K562 (cell line): ENCODE measurements around the gene GGCT. TPM values are rescaled to one million over a fixed set of nuclear protein-coding genes. Genes with fewer than 3 reads are reported as not detected.

Source experiments
- ATF3 ChIP-seq, 2 experiments: fragments of 450-650 bp in 1 of 2; sonication (generic) in 1 of 2; formaldehyde crosslinking in 1 of 2; IDR thresholded peaks in 1 of 2; conservative IDR thresholded peaks in 1 of 2; 2 replicates each; pipeline versions ENCODE4 v1.6.1 to v1.8.1; 2016 to 2023; ENCODE audit warnings: mild to moderate bottlenecking in 2 of 2, moderate library complexity in 2 of 2, inconsistent platforms in 1 of 2, missing genetic modification reagents in 1 of 2
- ATF7 ChIP-seq: fragments of 450-650 bp; IDR thresholded peaks from 2 replicates; pipeline ENCODE4 v1.7.1; 2014; ENCODE audit warnings: mild to moderate bottlenecking, moderate library complexity
- CEBPB ChIP-seq: fragments of 450-650 bp; IDR thresholded peaks from 2 replicates; pipeline ENCODE4 v1.6.1; 2016; ENCODE audit warnings: missing genetic modification characterization, missing compliant biosample characterization
- DDX20 ChIP-seq: fragments of 450-650 bp; IDR thresholded peaks from 2 replicates; pipeline ENCODE4 v1.6.1; 2016; ENCODE audit warnings: missing genetic modification characterization, low read depth, mild to moderate bottlenecking, missing compliant biosample characterization, moderate library complexity
- DIDO1 ChIP-seq: fragments of 450-650 bp; IDR thresholded peaks from 2 replicates; pipeline ENCODE4 v1.6.1; 2016; ENCODE audit warnings: low read depth, missing biosample characterization, missing genetic modification characterization
- ETV1 ChIP-seq: fragments of 450-650 bp; conservative IDR thresholded peaks from 2 replicates; pipeline ENCODE4 v1.6.1; 2016; ENCODE audit warnings: missing genetic modification characterization, control low read depth, low read depth, missing compliant biosample characterization
- FOXP4 ChIP-seq: sonication (generic); formaldehyde crosslinking; IDR thresholded peaks from 2 replicates; pipeline ENCODE4 v1.8.0; 2022; ENCODE audit warnings: mild to moderate bottlenecking, missing genetic modification reagents, borderline replicate concordance
- HIVEP1 ChIP-seq: fragments of 250-450 bp; sonication (Bioruptor Pico); IDR thresholded peaks from 2 replicates; pipeline ENCODE4 v1.4.0; 2020; ENCODE audit warnings: mild to moderate bottlenecking
- HNRNPUL1 ChIP-seq: fragments of 200-400 bp; formaldehyde crosslinking; IDR thresholded peaks from 2 replicates; pipeline ENCODE4 v1.6.1; 2017; ENCODE audit warnings: low read length
- ILF3 ChIP-seq: fragments of 450-650 bp; IDR thresholded peaks from 2 replicates; pipeline ENCODE4 v1.6.1; 2018; ENCODE audit warnings: antibody characterized with exemption, mild to moderate bottlenecking, moderate library complexity, borderline replicate concordance
- KDM4B ChIP-seq, 2 experiments: fragments of 450-650 bp in 1 of 2; sonication (generic) in 1 of 2; IDR thresholded peaks; 2 replicates each; pipeline ENCODE4 v1.6.1; 2016 to 2017; ENCODE audit warnings: borderline replicate concordance in 2 of 2, antibody characterized with exemption in 1 of 2, low read depth in 1 of 2, mild to moderate bottlenecking in 1 of 2
- RBBP5 ChIP-seq: fragments of 200-600 bp; sonication (generic); IDR thresholded peaks from 2 replicates; pipeline ENCODE4 v1.6.1; 2012; ENCODE audit warnings: borderline replicate concordance, mild to moderate bottlenecking, low read length, control low read depth, inconsistent platforms; ENCODE audit not compliant: insufficient read depth, poor library complexity, severe bottlenecking
- RBM39 ChIP-seq: fragments of 200-400 bp; formaldehyde crosslinking; optimal IDR thresholded peaks from 2 replicates; pipeline ENCODE3; 2018; ENCODE audit warnings: low read depth, low read length
- SMARCE1 ChIP-seq: fragments of 450-650 bp; IDR thresholded peaks from 2 replicates; pipeline ENCODE4 v1.7.1; 2016; ENCODE audit warnings: mild to moderate bottlenecking
- TEAD2 ChIP-seq: fragments of 450-650 bp; IDR thresholded peaks from 2 replicates; pipeline ENCODE4 v1.6.1; 2016; ENCODE audit warnings: missing genetic modification characterization, control low read depth, missing compliant biosample characterization
- THRB ChIP-seq: fragments of 450-650 bp; formaldehyde crosslinking; conservative IDR thresholded peaks from 2 replicates; pipeline ENCODE4 v1.4.0; 2022; ENCODE audit warnings: mild to moderate bottlenecking, missing genetic modification characterization
- ZBTB26 ChIP-seq: fragments of 450-650 bp; formaldehyde crosslinking; IDR thresholded peaks from 2 replicates; pipeline ENCODE4 v1.4.0; 2022; ENCODE audit warnings: missing genetic modification characterization
- ZNF280B ChIP-seq: fragments of 250-450 bp; sonication (Bioruptor Pico); IDR thresholded peaks from 2 replicates; pipeline ENCODE4 v1.5.1; 2021; ENCODE audit warnings: mild to moderate bottlenecking
- ZNF561 ChIP-seq: fragments of 450-650 bp; formaldehyde crosslinking; conservative IDR thresholded peaks from 2 replicates; pipeline ENCODE4 v1.4.0; 2020; ENCODE audit warnings: mild to moderate bottlenecking, moderate library complexity
- ZNF589 ChIP-seq: fragments of 200-800 bp; sonication (Bioruptor generic); IDR thresholded peaks from 2 replicates; pipeline ENCODE4 v1.6.1; 2016; ENCODE audit warnings: low read depth, missing genetic modification characterization, missing compliant biosample characterization
- ZSCAN32 ChIP-seq: fragments of 450-650 bp; formaldehyde crosslinking; IDR thresholded peaks from 2 replicates; pipeline ENCODE4 v1.4.0; 2020; ENCODE audit warnings: mild to moderate bottlenecking, moderate library complexity
- polyA plus RNA-seq, 8 experiments: library from polyadenylated mRNA; depleted of rRNA in 4 of 8; stranded (reverse) in 5 of 8; unstranded in 3 of 8; fragments of >200 nt; fragmentation: Nextera tagmentation in 2 of 8; fragmentation: Illumina TruSeq in 1 of 8; extraction: Ambion mirVana in 2 of 8; extraction: Trizol in 1 of 8; gene quantifications; 2 replicates each; pipeline versions ENCODE4 v1.2.1 to v1.2.3, GENCODE V29; 2011 to 2014; ENCODE audit warnings: inconsistent platforms in 1 of 8, missing spikeins in 1 of 8
- total RNA-seq, 7 experiments: library from RNA; depleted of rRNA in 6 of 7; stranded (reverse); fragments of >200 nt in 6 of 7; fragmentation: Illumina TruSeq in 2 of 7; extraction: Trizol in 2 of 7; gene quantifications; 2 replicates each; pipeline versions ENCODE4 v1.2.1 to v1.2.3, GENCODE V29; 2011 to 2021; ENCODE audit warnings: low replicate concordance in 1 of 7

The GGCT gene
- total and polyA plus RNA-seq, 9 of the 15 experiments (the other 6 are each of a cell fraction or from before 2014, with no cell fraction given): 79.0 to 349 (median 136) TPM

GRCh38 chr7:30470163-30470770 lies 34.4 kb downstream of the GGCT start (continued):
- TF ChIP-seq FOXP4 (CRISPR knock-in tag) (no peak), RBM39 (no peak), SMARCE1 (peak; percentile 34; the same call in 1 of the 2 replicates), TEAD2 (tag) (no peak), THRB (no peak), RBBP5 (no peak), ETV1 (tag) (no peak), HNRNPUL1 (no peak), DIDO1 (tag) (no peak), DDX20 (tag) (no peak), ATF7 (peak; percentile 58; the same call in 1 of the 2 replicates), ZBTB26 (CRISPR knock-in tag) (no peak), CEBPB (no peak), KDM4B (IDR thresholded peaks at IDR 0.05; ENCODE audit: borderline replicate concordance in 2 of 2, low read depth in 1 of 2) (no peak), HIVEP1 (CRISPR knock-in tag) (no peak), ZSCAN32 (CRISPR knock-in tag) (no peak), ILF3 (no peak), ATF3 (IDR thresholded peaks at IDR 0.05) (peak; percentile 96), ATF3 (CRISPR knock-in tag; conservative IDR thresholded peaks at IDR 0.05) (peak; percentile 81; the same call in 1 of the 2 replicates), ZNF280B (CRISPR knock-in tag) (no peak), ZNF561 (CRISPR knock-in tag) (no peak), ZNF589 (CRISPR knock-in tag) (no peak)
